ENCODE data around the gene FAR1.
A peak's percentile ranks its signal among the peaks of the same experiment; 100 is the strongest.

The FAR1 gene

DNA sequence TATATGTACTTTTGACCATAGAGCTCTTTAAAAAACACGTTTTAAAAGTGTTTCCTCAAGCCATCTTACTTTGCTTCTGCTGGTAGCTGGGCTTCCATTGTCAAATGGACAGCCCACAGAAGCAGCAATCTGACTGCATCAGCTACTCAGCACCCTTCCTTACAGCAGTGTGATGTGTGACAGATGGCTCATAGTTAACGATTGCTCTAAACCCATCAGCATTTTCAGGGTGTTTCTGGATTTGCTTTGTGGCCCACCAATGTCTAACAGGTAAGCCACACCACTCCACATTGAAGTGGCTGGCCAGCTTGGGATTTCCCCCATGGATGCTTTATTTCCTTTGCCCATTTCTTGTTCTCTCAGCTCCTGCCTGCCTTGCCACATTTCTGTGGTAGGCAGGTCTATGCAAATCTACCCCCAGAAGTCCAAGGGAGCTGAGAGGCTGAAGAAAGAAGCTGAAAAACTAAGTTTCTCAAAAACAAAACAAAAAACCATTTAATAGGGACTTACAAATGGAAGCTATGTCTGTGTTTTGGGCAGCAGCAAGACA is 7.3 kb upstream of the FAR1 start:
- Mint-ChIP-seq H3K27me3 (peaks cover 8% of the 10 kb centered on the region), H3K9me3 (peaks cover 14% of the 10 kb centered on the region), H3K27ac (no peak overlapping the region), H3K36me3 (peaks cover 2% of the 10 kb centered on the region), H3K4me3 (no peak overlapping the region), H3K4me1 (no peaks in the 10 kb centered on the region)
- no peak for DNase-seq (ENCODE audit: low spot score in 2 of 2)
- ATAC-seq (ENCODE audit: low read depth): no peak

DNA sequence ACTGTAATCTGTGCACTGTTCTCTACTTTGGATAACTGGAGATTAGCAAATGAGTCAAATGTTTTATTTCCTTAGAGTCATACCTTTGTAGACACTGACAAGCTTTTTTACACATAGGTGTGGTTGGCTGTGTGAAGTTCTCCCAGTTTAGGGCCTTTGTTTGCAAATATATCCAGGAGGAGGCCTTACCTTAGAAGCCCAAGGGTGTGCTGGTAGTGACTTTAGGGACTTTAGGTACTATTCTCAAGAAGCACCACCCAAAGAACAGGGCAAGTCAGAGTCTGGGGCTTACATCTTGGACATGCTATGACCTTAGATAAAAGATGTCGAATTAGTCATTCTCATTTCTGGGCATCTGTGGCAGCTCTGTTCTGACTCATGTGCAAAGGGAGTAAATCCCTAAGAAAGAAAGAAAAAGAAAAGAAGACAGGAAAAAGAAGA is 4.8 kb upstream of the FAR1 start:
- Mint-ChIP-seq H3K36me3 (peaks cover 2% of the 10 kb centered on the region), H3K4me1 (peaks cover 8% of the 10 kb centered on the region), H3K4me3 (no peak overlapping the region), H3K9me3 (peaks cover 7% of the 10 kb centered on the region), H3K27me3 (peaks cover 8% of the 10 kb centered on the region), H3K27ac (no peak overlapping the region)
- ATAC-seq (ENCODE audit: low read depth): no peak
- no peak for DNase-seq (ENCODE audit: low spot score in 2 of 2)

DNA sequence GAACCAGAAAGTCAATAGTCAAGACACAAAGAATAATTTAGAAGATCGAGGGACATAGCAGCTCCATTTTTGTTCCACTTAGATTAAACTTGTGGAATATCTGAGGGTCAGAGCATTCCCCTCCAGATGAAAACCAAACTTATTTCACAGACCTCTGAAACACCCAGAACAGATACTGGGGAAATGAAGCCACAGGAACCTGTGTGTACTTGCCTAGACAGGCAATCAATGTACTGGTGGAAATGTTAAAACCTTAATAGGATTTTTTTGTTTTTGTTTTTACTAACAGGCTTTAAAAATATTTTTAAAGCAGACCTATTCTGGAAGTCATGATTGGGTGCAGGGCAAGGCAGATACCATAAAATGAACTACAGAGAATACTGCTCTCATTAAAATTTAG is 4.1 kb upstream of the FAR1 start:
- Mint-ChIP-seq H3K9me3 (peaks cover 4% of the 10 kb centered on the region), H3K36me3 (peaks cover 1% of the 10 kb centered on the region), H3K4me3 (no peak overlapping the region), H3K27ac (no peak overlapping the region), H3K4me1 (peaks cover 12% of the 10 kb centered on the region), H3K27me3 (peaks cover 8% of the 10 kb centered on the region)
- DNase-seq (ENCODE audit: low spot score in 2 of 2): no peak
- no peak for ATAC-seq (ENCODE audit: low read depth)

DNA sequence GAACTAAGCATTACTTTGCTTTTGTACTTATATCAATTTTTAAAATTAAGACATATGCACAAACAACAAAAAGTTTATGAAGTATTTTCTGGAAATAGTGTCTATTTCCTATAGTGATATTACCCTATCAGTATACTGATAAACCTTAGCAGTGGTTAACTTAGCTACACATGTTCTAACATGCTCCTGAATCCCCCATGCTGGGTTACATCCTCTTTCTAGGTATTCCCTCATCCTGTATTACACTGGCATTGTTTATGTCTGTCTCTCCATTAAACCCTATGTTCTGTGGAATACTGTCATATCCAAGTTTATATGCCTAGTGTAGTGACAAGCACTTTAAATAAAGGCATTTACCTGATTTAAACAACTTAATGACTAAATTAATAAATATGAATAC is 1.8 kb upstream of the FAR1 start:
- DNase-seq (ENCODE audit: low spot score in 2 of 2) (no peak), ATAC-seq (ENCODE audit: low read depth) (no peak)
- Mint-ChIP-seq H3K4me1 (peaks cover 25% of the 10 kb centered on the region), H3K27me3 (peaks cover 8% of the 10 kb centered on the region), H3K4me3 (no peak overlapping the region), H3K9me3 (no peaks in the 10 kb centered on the region), H3K27ac (no peak overlapping the region), H3K36me3 (peaks cover 1% of the 10 kb centered on the region)

DNA sequence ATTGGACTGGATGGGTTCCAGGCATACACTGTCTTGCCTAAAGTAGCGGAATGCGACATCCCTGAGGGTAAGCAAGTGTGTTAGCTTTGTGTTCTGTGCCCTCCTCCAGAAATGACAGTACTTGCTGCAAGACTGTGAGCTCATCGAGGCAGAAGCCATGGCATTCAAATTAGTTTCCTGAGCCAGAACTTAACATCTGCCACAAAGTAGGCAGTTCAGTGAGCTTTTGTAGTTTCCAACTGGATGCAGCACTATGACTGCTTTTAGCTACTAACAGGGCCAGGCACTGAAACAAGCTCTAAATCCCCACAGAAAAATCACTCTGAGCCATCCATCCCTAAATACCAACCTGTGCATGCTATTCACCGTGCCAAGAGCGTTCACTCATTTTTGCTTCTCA is 1.2 kb upstream of the FAR1 start:
- DNase-seq (ENCODE audit: low spot score in 2 of 2) (peak; percentile 11 to 13), ATAC-seq (ENCODE audit: low read depth) (no peak)
- Mint-ChIP-seq H3K4me3 (peak overlapping the region; percentile 97), H3K27ac (peak overlapping the region; percentile 51), H3K27me3 (peaks cover 7% of the 10 kb centered on the region), H3K9me3 (no peaks in the 10 kb centered on the region), H3K4me1 (peaks cover 29% of the 10 kb centered on the region), H3K36me3 (peaks cover 1% of the 10 kb centered on the region)

DNA sequence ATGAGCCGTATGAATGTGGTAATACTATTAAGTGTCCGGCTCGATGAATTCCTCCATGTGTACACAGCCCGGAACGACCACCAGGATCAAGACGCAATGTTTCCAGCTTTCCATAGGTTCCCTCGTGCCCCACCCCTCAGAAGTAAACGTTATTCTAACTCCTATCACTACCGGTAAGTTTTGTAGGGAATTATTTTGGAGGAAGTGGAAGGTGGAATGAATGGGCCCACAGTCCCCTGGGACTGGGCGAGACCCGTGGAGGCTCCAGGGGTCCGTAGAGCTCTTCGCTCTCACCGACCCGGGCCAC is 720 bp upstream of the FAR1 start:
- no peak for ATAC-seq (ENCODE audit: low read depth)
- no peak overlapping the region for H3K27ac Mint-ChIP-seq
- H3K4me1 Mint-ChIP-seq: peaks cover 32% of the 10 kb centered on the region
- peaks cover 1% of the 10 kb centered on the region for H3K36me3 Mint-ChIP-seq
- H3K4me3 Mint-ChIP-seq: peak overlapping the region; percentile 97
- no peak for DNase-seq (ENCODE audit: low spot score in 2 of 2)
- H3K27me3 Mint-ChIP-seq: peaks cover 3% of the 10 kb centered on the region
- no peaks in the 10 kb centered on the region for H3K9me3 Mint-ChIP-seq

DNA sequence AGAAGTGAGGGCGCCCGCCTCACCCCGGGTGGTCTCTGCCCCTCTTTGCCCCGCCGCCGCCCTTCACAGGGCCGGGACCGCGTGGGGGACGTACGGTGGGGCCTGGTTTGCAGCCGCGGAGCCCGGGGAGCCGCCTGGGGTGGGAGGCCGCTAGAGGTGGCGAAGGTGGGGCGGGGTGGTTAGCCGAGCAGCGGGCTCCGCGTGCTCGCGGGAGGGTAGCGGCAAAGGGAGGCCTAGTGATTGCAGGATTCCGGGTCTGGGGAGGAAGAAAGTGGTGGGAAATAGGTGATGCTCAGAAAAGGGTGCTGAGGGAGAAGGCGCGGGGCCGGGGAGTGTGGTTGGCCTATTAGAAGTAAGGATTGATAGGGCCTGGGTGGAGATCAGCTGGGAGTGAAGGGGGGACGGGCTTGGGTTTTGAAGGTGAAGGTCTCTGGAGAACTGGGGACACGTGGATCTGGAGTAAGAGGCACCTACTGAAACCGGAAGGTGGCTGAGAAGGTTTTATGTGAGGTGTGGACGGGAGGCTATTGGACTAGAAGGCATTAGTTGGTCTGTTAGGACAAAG is 571 bp downstream of the FAR1 start:
- H3K9me3 Mint-ChIP-seq: no peaks in the 10 kb centered on the region
- DNase-seq (ENCODE audit: low spot score in 2 of 2): peak; percentile 26 to 55
- peak overlapping the region; percentile 96 for H3K4me3 Mint-ChIP-seq
- H3K27me3 Mint-ChIP-seq: peaks cover 3% of the 10 kb centered on the region
- peak overlapping the region; percentile 93 for H3K27ac Mint-ChIP-seq
- peak; percentile 12 for ATAC-seq (ENCODE audit: low read depth)
- peaks cover 1% of the 10 kb centered on the region for H3K36me3 Mint-ChIP-seq
- H3K4me1 Mint-ChIP-seq: peaks cover 34% of the 10 kb centered on the region

DNA sequence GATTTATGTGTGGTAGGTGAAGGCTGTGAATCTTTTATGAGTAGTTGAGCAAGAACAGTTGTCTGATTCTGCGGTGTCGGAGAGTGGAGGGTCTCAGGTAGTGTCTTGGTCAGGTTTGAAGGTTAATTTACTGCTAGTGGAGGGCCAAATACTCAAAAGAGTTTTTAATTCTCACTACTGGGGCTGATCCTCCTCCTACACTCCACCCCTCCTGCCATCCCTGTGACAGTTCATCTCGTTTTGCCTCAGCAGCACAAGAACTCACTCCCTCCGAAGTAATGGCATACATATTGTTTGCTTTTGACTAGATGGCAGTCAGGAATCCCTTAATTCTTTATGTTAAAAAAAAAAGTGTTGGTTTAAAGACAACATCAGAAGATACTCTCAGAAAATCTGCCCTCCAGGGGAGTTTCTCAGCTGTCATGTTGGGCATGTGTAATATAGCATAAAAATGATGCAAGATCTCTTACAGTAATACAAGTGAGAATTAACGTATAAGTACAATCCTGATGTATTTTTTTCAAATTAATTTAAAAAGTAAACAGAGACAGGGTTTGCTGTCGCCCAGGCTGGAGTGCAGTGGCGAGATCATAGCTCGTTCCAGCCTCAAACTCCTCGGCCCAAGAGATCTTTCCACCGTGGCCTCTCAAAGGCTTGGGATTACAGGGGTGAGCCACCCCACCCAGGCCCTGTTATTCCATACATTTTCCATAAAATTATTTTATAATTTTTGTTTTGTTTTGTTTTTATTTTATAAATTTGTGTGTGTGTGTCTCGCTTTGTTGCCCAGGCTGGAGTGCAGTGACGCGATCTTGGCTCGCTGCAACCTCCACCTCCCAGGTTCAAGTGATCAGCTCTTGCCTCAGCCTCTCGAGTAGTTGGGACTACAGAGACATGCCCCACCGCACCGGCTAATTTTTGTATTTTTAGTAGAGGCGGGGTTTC is 1.3 kb downstream of the FAR1 start:
- H3K4me3 Mint-ChIP-seq: peak overlapping the region; percentile 96
- peaks cover 2% of the 10 kb centered on the region for H3K9me3 Mint-ChIP-seq
- H3K27me3 Mint-ChIP-seq: peaks cover 1% of the 10 kb centered on the region
- peaks cover 34% of the 10 kb centered on the region for H3K4me1 Mint-ChIP-seq
- peak overlapping the region; percentile 93 for H3K27ac Mint-ChIP-seq
- peaks cover 1% of the 10 kb centered on the region for H3K36me3 Mint-ChIP-seq
- ATAC-seq (ENCODE audit: low read depth) (no peak), DNase-seq (ENCODE audit: low spot score in 2 of 2) (no peak)

DNA sequence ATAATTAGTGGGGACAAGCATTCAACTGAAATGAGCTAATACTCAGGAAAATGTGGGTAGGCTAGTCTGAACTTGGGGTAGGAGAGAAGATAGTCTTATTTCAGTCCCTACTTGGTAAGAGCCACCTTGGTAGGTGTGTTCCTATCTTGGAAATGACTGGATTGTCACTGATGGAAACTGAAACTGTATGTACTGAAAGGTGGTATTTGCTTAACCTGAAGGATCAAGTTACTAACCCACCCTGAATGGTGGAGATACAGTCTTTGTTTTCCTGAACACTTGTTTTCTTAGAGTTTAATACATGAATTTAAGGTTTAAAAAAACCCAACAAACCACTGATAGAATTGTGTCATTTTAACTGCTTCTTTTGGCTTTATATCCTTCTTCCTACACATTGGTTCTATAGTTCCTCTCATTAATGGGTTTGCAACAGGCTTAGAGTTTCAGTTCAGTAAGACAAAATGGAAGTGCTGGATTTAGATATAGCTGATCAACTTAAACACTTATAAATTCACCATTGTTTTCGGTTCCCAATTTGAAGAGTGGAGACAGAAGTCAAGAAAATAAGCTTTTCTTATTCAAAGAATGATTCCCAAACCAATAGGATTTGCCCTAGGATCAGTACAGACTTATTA is 4.2 kb downstream of the FAR1 start:
- no peaks in the 10 kb centered on the region for H3K27me3 Mint-ChIP-seq
- peaks cover 36% of the 10 kb centered on the region for H3K4me1 Mint-ChIP-seq
- no peak for DNase-seq (ENCODE audit: low spot score in 2 of 2)
- no peak overlapping the region for H3K4me3 Mint-ChIP-seq
- H3K36me3 Mint-ChIP-seq: peaks cover 1% of the 10 kb centered on the region
- H3K27ac Mint-ChIP-seq: no peak overlapping the region
- ATAC-seq (ENCODE audit: low read depth): no peak
- peaks cover 2% of the 10 kb centered on the region for H3K9me3 Mint-ChIP-seq

DNA sequence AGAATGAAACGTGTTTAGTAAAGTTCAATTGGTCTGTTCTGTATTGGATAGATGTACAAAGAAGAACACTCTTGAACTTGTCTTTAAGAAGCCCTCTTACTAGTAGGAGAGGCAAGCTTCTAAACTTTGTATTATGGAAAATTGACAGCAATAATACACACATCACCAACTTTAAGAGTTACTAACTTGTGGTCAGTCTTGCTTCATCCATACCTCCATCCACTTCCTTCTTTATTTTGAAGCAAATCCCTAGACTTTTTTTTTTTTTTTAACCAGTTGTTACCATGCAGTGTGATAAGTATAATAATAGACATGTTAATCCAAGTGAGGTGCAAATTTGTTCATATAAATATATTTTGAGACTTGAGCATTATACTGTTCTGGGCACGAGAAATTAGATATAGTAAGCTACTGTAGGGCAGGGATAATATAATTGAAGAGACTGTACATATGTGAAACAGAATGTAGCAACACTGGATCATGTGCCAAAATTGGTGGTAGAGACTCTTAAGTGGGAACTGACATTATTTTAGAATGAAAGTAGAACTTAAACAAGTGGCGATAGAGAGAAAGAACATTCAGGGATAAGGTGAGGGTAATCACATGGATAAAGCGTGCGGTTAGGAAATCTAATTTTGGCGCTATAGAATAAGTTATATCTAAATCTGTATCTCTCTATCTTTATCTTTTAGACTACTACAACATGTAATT is 6.5 kb downstream of the FAR1 start:
- Mint-ChIP-seq H3K36me3 (no peaks in the 10 kb centered on the region), H3K27ac (no peak overlapping the region), H3K27me3 (no peaks in the 10 kb centered on the region), H3K4me3 (no peak overlapping the region), H3K4me1 (peaks cover 30% of the 10 kb centered on the region), H3K9me3 (peaks cover 2% of the 10 kb centered on the region)
- DNase-seq (ENCODE audit: low spot score in 2 of 2) (no peak), ATAC-seq (ENCODE audit: low read depth) (no peak)

DNA sequence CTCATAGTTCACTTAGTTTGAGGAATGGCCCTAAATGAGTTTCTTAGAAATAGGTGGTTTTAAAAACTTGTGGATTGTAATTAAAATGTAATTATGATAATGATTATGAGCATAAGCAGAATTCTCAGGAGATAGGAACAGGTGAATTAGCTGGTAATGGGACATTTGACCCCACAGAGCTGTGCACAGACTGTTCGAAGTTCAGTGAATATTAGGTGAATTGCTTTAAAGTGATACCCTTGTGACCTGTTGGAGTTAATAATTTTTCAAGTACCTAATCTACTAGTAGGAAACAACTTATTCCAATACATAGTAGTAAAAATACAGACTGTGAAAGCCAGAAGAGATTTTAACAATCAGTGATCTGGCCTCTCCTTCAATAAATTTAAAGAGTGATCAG is 8.1 kb downstream of the FAR1 start:
- H3K27ac Mint-ChIP-seq: peak overlapping the region; percentile 14
- H3K27me3 Mint-ChIP-seq: no peaks in the 10 kb centered on the region

DNA sequence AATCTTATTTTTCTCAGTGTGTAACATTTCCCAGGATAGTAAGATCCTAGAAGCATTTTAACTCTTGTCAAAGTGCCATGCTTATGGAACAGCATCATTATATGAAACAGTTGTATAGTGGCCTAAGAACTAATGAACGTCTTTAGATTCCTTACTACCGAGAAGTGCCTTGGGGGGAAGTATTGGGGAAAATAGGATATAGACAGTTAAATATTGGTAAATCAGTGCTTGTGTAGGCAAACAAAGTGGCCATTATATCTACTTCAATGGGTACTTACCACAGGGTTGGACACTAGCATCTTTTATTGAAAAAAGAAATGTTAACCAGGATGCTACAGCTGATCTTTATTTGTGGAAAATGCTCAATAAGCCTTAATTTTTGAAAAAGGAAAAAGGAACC is 11.3 kb downstream of the FAR1 start:
- peak overlapping the region; percentile 57 for H3K27ac Mint-ChIP-seq

More for the DNA sequence above, 8.1 kb downstream of the FAR1 start:
- DNase-seq (ENCODE audit: low spot score in 2 of 2) (no peak), ATAC-seq (ENCODE audit: low read depth) (no peak)
- Mint-ChIP-seq H3K36me3 (no peaks in the 10 kb centered on the region), H3K4me1 (peaks cover 31% of the 10 kb centered on the region), H3K9me3 (peaks cover 2% of the 10 kb centered on the region), H3K4me3 (no peak overlapping the region)

DNA sequence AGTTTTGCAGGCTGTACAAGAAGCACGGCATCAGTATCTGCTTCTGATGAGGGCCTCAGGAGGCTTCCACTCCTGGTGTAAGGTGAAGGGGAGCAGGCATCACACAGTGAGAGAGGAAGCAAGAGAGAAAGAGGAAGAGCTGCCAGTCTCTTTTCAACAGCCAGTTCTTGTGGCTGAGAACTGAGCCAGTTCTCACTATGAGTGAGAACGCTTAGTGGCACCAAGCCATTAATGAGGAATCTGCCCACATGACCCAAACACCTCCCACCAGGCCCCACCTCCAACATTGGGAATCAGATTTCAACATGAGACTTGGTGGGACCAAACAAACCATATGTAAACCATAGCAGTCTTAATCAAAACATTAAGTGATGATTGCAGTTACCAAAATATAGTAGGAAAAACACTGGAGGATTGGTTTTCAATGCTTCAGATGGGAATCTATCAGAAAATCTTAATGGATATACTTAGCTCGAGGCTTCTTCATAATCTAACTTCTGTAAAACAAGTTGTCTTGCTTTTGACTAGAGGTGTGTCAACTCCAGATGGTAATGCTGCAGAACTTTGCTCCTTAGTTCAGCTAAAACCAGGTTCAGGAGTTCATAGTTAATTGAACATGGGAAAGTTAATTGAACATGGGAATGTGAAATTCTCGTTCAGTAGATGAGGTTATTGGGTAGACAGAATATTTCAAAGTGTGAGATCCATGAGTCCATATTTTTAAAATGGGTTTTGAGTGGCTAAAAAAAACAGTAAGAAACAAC is 12.2 kb downstream of the FAR1 start:
- H3K4me1 Mint-ChIP-seq: peaks cover 20% of the 10 kb centered on the region
- no peaks in the 10 kb centered on the region for H3K27me3 Mint-ChIP-seq
- peak; percentile 85 for ATAC-seq (ENCODE audit: low read depth)
- H3K4me3 Mint-ChIP-seq: no peak overlapping the region
- no peaks in the 10 kb centered on the region for H3K9me3 Mint-ChIP-seq
- no peak for DNase-seq (ENCODE audit: low spot score in 2 of 2)
- peak overlapping the region; percentile 57 for H3K27ac Mint-ChIP-seq
- H3K36me3 Mint-ChIP-seq: peaks cover 2% of the 10 kb centered on the region

More for the DNA sequence above, 11.3 kb downstream of the FAR1 start:
- Mint-ChIP-seq H3K4me3 (no peak overlapping the region), H3K27me3 (no peaks in the 10 kb centered on the region), H3K4me1 (peaks cover 23% of the 10 kb centered on the region), H3K36me3 (no peaks in the 10 kb centered on the region), H3K9me3 (no peaks in the 10 kb centered on the region)
- no peak for DNase-seq (ENCODE audit: low spot score in 2 of 2)
- ATAC-seq (ENCODE audit: low read depth): no peak

Measured in memory B cell (primary cell).